PFSK-1 (cell line): ENCODE results near the gene CNTLN.

Source experiments
- FOXP2 ChIP-seq: optimal IDR thresholded peaks from 2 replicates; pipeline ENCODE3; 2011; ENCODE audit warnings: borderline replicate concordance, control low read depth, inconsistent platforms; ENCODE audit not compliant: insufficient read depth; ENCODE audit errors: extremely low read length, extremely low read depth
- POLR2AphosphoS5 ChIP-seq: IDR thresholded peaks from 2 replicates; pipeline ENCODE4 v1.6.1; 2012; ENCODE audit warnings: low read depth, mild to moderate bottlenecking, control low read depth, low read length, moderate library complexity

DNA sequence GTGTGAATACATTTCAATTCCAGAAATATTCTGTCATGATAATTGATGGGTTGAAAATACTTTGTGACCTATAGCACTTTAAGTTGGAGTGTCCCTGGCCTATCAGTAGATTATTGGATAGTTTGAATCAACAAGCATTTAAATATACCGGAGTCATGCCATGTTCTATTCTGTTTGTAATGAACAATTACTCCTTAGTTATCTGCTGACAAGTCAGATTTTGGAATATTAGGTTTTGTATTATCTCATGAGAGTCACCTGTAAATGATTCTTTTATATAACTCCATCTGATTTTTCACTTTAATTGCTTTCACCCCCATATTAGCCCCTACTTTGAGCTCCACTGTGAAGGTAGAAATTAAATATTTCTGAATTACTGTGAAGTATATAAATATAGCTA lies 351.6 kb downstream of the CNTLN start:
- TF ChIP-seq POLR2AphosphoS5 (no peak), FOXP2 (no peak)
